Endothelial cell of umbilical vein (primary cell): ENCODE data around the gene STK40. TPM values are rescaled to one million over a fixed set of nuclear protein-coding genes. Genes with fewer than 3 reads are reported as not detected.

Experiments
- BruUV-seq: library from RNA; stranded (reverse); fragments of 400-500 nt; replicated peaks from 2 replicates; lab custom pipeline; 2021; lab: Mats Ljungman, UMichigan
- CTCF ChIA-PET: fragments of 300-600, 350-600 bp; sonication (Branson Sonifier 250); formaldehyde crosslinking; loops from one replicate; lab custom pipeline; 2021; ENCODE audit warnings: antibody characterized with exemption, inconsistent platforms; lab: Charles Lee
- POLR2A ChIA-PET: fragments of 300-600, 350-600 bp; sonication (Branson Sonifier 250); formaldehyde crosslinking; loops from one replicate; lab custom pipeline; 2021; ENCODE audit warnings: antibody characterized with exemption, inconsistent platforms; lab: Charles Lee
- DNase-seq: peaks from one replicate; pipeline ENCODE4 v3.0.0-alpha.2; 2011; ENCODE audit warnings: low read depth, low spot score
- FAIRE-seq: peaks from 2 replicates; lab custom pipeline; 2011; peaks lifted over from hg19 to GRCh38; lab: Jason Lieb, UNC
- H2AFZ ChIP-seq: 2 replicates; pipeline ENCODE4 v1.6.0; 2012; ENCODE audit warnings: low read depth, low read length, control low read depth, inconsistent platforms
- H3K27ac ChIP-seq: 2 replicates; pipeline ENCODE4 v1.5.1; 2011; ENCODE audit warnings: low read depth, mild to moderate bottlenecking, control low read depth, low read length, moderate library complexity; ENCODE audit not compliant: insufficient read depth
- H3K27me3 ChIP-seq, 2 experiments: 2 replicates each; pipeline versions ENCODE4 v1.6.0 to v1.6.1; 2011; ENCODE audit warnings: low read length in 2 of 2, mixed read lengths in 1 of 2; ENCODE audit not compliant: control insufficient read depth in 2 of 2, insufficient read depth in 2 of 2
- H3K36me3 ChIP-seq, 2 experiments: 2 replicates in 1 of 2; 3 replicates in 1 of 2; pipeline ENCODE4 v1.5.1; 2011; ENCODE audit warnings: low read length in 2 of 2, mild to moderate bottlenecking in 1 of 2, moderate library complexity in 1 of 2; ENCODE audit not compliant: control insufficient read depth in 2 of 2, insufficient read depth in 2 of 2; ENCODE audit errors: extremely low read depth in 1 of 2
- H3K4me1 ChIP-seq: 3 replicates; pipeline ENCODE4 v1.5.1; 2011; ENCODE audit warnings: mild to moderate bottlenecking, low read length; ENCODE audit not compliant: control insufficient read depth, insufficient read depth; ENCODE audit errors: extremely low read depth
- H3K4me2 ChIP-seq: 2 replicates; pipeline ENCODE4 v1.6.1; 2011; ENCODE audit warnings: low read length, control low read depth, mixed read lengths; ENCODE audit not compliant: insufficient read depth
- H3K4me3 ChIP-seq, 3 experiments: fragments of 200-600 bp in 1 of 3; sonication (generic), shearing (Covaris generic) in 1 of 3; replicated peaks in 1 of 3; 2 replicates each; pipeline ENCODE4 v1.5.1; 2011 to 2016; ENCODE audit warnings: control low read depth in 3 of 3, low read length in 3 of 3, mild to moderate bottlenecking in 2 of 3, inconsistent platforms in 1 of 3, low read depth in 1 of 3, moderate library complexity in 1 of 3; ENCODE audit not compliant: insufficient read depth in 1 of 3
- H3K79me2 ChIP-seq: 2 replicates; pipeline ENCODE4 v1.6.0; 2012; ENCODE audit warnings: low read length, inconsistent platforms; ENCODE audit not compliant: control insufficient read depth, insufficient read depth
- H3K9ac ChIP-seq: replicated peaks from 2 replicates; pipeline ENCODE3; 2011; ENCODE audit warnings: low read length, control low read depth; ENCODE audit not compliant: insufficient read depth; ENCODE audit errors: extremely low read depth
- H3K9me1 ChIP-seq: replicated peaks from 3 replicates; pipeline ENCODE4 v1.6.0; 2011; ENCODE audit warnings: mild to moderate bottlenecking, low read length; ENCODE audit not compliant: control insufficient read depth, insufficient read depth; ENCODE audit errors: extremely low read depth
- H3K9me3 ChIP-seq: replicated peaks from 2 replicates; pipeline ENCODE4 v1.5.1; 2012; ENCODE audit warnings: low read length, inconsistent platforms; ENCODE audit not compliant: control insufficient read depth, insufficient read depth
- H4K20me1 ChIP-seq: replicated peaks from 2 replicates; pipeline ENCODE3; 2011; ENCODE audit warnings: mild to moderate bottlenecking, low read length; ENCODE audit not compliant: control insufficient read depth, insufficient read depth; ENCODE audit errors: extremely low read depth
- EZH2 ChIP-seq: IDR thresholded peaks from 2 replicates; pipeline ENCODE4 v1.6.1; 2012; ENCODE audit warnings: borderline replicate concordance, low read depth, mild to moderate bottlenecking, moderate library complexity, low read length, inconsistent platforms; ENCODE audit not compliant: severe bottlenecking
- FOS ChIP-seq: IDR thresholded peaks from 2 replicates; pipeline ENCODE4 v1.6.1; 2011; ENCODE audit warnings: mild to moderate bottlenecking, low read length, moderate library complexity, borderline replicate concordance; ENCODE audit not compliant: insufficient read depth
- JUN ChIP-seq: IDR thresholded peaks from 2 replicates; pipeline ENCODE4 v1.6.1; 2011; ENCODE audit warnings: borderline replicate concordance, low read depth; ENCODE audit not compliant: insufficient read length, insufficient read depth
- MAX ChIP-seq: IDR thresholded peaks from 2 replicates; pipeline ENCODE4 v1.6.1; 2011; ENCODE audit not compliant: insufficient read depth, insufficient read length
- POLR2AphosphoS5 ChIP-seq: IDR thresholded peaks from 2 replicates; pipeline ENCODE4 v1.6.1; 2012; ENCODE audit warnings: low read depth, mild to moderate bottlenecking, control low read depth, low read length, moderate library complexity; ENCODE audit not compliant: insufficient read depth
- dilution Hi-C: fragments of 300-500 bp; cut with MboI; formaldehyde crosslinking; loops from one replicate; pipeline ENCODE4 v1.15.0; 2019; ENCODE audit warnings: low sequenced_read_pairs; ENCODE audit not compliant: extremely low pct_ligation_motif_present
- intact Hi-C: fragments of 100-400 bp; cut with micrococcal nuclease; formaldehyde crosslinking; loops from one replicate; pipeline ENCODE4 v1.10.0; 2022
- polyA plus RNA-seq, 4 experiments: library from polyadenylated mRNA; depleted of rRNA in 3 of 4; stranded (reverse) in 3 of 4; unstranded in 1 of 4; fragments of >200 nt; gene quantifications; 2 replicates each; pipeline versions ENCODE4 v1.2.1 to v1.2.3, GENCODE V29; 2011 to 2012; ENCODE audit warnings: missing spikeins in 1 of 4
- total RNA-seq: library from RNA; stranded (reverse); gene quantifications from 2 replicates; pipeline ENCODE4 v1.2.3, GENCODE V29; 2021

STK40 gene
- total and polyA plus RNA-seq, 2 donors (not counting 3 experiments of a cell fraction or from before 2014, with no cell fraction given), result 20.8 to 36.8 TPM

GRCh38 chr1:36355811-36356210 lies 29.9 kb downstream of the STK40 start:
- peaks cover 30% of the 10 kb centered on the region for H3K4me1 ChIP-seq
- no peak overlapping the region for H3K4me3 ChIP-seq
- H3K9me3 ChIP-seq, result no peaks in the 10 kb centered on the region
- intact Hi-C loops (no loop called here), dilution Hi-C loops (no loop called here)
- ChIA-PET CTCF (interaction anchor here (1.3 to 1.8 kb wide), 3 partner anchors 10 to 13 kb away, joined by 4 to 8 read pairs (median 7); no protein-coding TSS in a partner anchor), POLR2A (no interaction called here)
- no peaks in the 10 kb centered on the region for H3K79me2 ChIP-seq
- H3K36me3 ChIP-seq, result peaks cover 4 to 25% of the 10 kb centered on the region in 2 experiments
- no peaks in the 10 kb centered on the region for H3K27me3 ChIP-seq
- DNase-seq (no peak), FAIRE-seq (no peak)
- H3K4me2 ChIP-seq, result no peak overlapping the region
- no peak overlapping the region for H3K27ac ChIP-seq
- no TSS peak for BruUV-seq
- no peaks in the 10 kb centered on the region for H4K20me1 ChIP-seq
- no peaks in the 10 kb centered on the region for H3K9me1 ChIP-seq
- no peak overlapping the region for H2AFZ ChIP-seq
- TF ChIP-seq FOS, result no peak
- no peak overlapping the region for H3K9ac ChIP-seq

- dilution Hi-C loops, result no loop called here
- TF ChIP-seq POLR2AphosphoS5 (no peak), MAX (no peak), EZH2 (no peak), JUN (no peak), FOS (no peak)
- DNase-seq, result no peak
- Histone ChIP-seq H3K4me1 (peaks cover 43% of the 10 kb centered on the region), H3K27me3 (no peaks in the 10 kb centered on the region), H3K79me2 (no peaks in the 10 kb centered on the region), H2AFZ (no peak overlapping the region), H3K27ac (no peak overlapping the region), H3K4me3 (no peak overlapping the region), H3K9me3 (no peaks in the 10 kb centered on the region), H3K36me3 (peaks cover 4 to 23% of the 10 kb centered on the region in 2 experiments), H3K9me1 (no peaks in the 10 kb centered on the region), H3K4me2 (no peak overlapping the region), H3K9ac (no peak overlapping the region), H4K20me1 (no peaks in the 10 kb centered on the region)
- no TSS peak for BruUV-seq
- ChIA-PET POLR2A (no interaction called here), CTCF (interaction anchor here (4.8 to 6.7 kb wide), 2 partner anchors 12 to 13 kb away, joined by 63 to 99 read pairs; no protein-coding TSS in a partner anchor)
- intact Hi-C loops, result no loop called here
- no peak for FAIRE-seq
These were observed 31.2 kb downstream of the STK40 start for GRCh38 chr1:36354486-36354885.
